ENCODE measurements around the gene CBX2. TPM values are rescaled to one million over a fixed set of nuclear protein-coding genes. Genes with fewer than 3 reads are reported as not detected.

The CBX2 gene
- total RNA-seq, 1 experiment from 2014 or later: 79.4 TPM

DNA sequence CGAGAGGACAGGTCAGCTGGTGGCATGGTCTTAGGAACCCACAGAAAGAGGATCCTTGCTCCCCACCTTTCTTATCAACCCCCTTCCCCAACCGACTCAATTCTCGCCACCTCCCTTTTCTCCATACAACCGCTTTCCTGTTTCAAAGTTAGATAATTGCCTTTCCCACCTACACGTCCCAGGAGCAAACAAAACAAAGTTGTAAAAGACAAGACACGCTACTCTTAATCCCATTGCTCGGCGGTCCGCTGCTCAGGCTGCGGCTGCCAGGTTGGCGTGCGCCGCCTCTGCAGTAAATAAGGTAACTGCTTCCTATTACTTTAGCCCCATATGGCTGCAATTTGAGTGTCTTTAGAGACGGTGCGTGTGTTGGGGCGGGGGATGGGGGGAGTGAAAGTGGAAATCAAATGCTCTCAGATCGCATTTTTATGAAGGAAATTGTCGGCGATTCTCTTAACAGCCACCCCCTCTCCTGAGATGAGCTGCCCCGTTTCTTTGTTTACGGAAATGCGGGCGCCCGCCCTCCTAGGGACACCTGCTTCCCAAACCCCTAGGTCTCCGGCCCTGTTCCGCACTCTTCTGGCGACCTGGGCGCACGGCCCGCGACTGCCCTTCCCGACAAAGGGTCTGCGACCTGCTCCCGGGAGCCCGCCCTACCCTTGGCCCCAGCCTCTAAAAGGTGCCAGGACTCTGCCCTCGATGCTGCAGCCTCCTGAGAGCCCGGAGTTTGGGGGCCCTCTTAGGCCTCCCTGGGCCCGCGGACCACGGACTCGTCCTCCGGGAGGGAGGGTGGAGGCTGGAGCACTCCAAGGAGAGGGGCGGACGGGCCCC lies 22.6 kb downstream of the CBX2 start:
- Mint-ChIP-seq H3K4me3 (peak overlapping the region; percentile 42 to 57), H3K27me3 (ENCODE audit: low read depth) (peaks cover 92% of the 10 kb centered on the region)
- peak overlapping the region; percentile 4 for H3K4me2 ChIP-seq (ENCODE audit: insufficient read depth, insufficient read length, low read length)

More for the DNA sequence above, 22.6 kb downstream of the CBX2 start:
- no peak overlapping the region for H3K9ac ChIP-seq (ENCODE audit: extremely low read depth, insufficient read length, low read length)
- H3K4me1 ChIP-seq (ENCODE audit: insufficient read depth, low read length): no peaks in the 10 kb centered on the region
- peak; percentile 93 for DNase-seq
- H2BK15ac ChIP-seq (ENCODE audit: low read depth, low read length): no peak overlapping the region
- H3T11ph ChIP-seq (ENCODE audit: low read length): no peak overlapping the region
- H3K18ac ChIP-seq (ENCODE audit: insufficient read length, low read depth, low read length): no peak overlapping the region
- no peak overlapping the region for H2AFZ ChIP-seq (ENCODE audit: low read length)
- H3K79me1 ChIP-seq (ENCODE audit: insufficient read depth, low read depth, low read length, poor library complexity, severe bottlenecking): no peaks in the 10 kb centered on the region
- no peak overlapping the region for H3K14ac ChIP-seq (ENCODE audit: insufficient read depth, low read length)
- Mint-ChIP-seq H3K27ac (no peak overlapping the region; a peak in 1 of 7 replicates), H3K9me3 (peaks cover 4 to 15% of the 10 kb centered on the region in 2 experiments; a peak in 4 of 5 replicates), H3K4me1 (peaks cover 40 to 54% of the 10 kb centered on the region in 2 experiments), H3K36me3 (ENCODE audit: insufficient read depth in 1 of 3, low read depth in 3 of 3) (peaks cover 0 to 1% (median 0%) of the 10 kb centered on the region in 3 experiments; a peak in 1 of 7 replicates)
- H2BK20ac ChIP-seq (ENCODE audit: low read depth, low read length, poor library complexity, severe bottlenecking): no peak overlapping the region
- no CpG with 5 or more reads among the region's 44 CpGs for WGBS (ENCODE audit: extremely low coverage, insufficient read length, low lambda C conversion rate)
- no peak overlapping the region for H2BK12ac ChIP-seq (ENCODE audit: insufficient read length, low read depth, low read length)
- H3K27me3 ChIP-seq (ENCODE audit: insufficient read depth, low read length): peaks cover 80% of the 10 kb centered on the region
- no peaks in the 10 kb centered on the region for H3K9me3 ChIP-seq (ENCODE audit: control insufficient read depth, low read depth, low read length)
- no peaks in the 10 kb centered on the region for H4K20me1 ChIP-seq (ENCODE audit: control insufficient read depth, insufficient read depth, insufficient read length)
- H3K4ac ChIP-seq (ENCODE audit: low read depth, low read length): no peak overlapping the region
- TF ChIP-seq CTCF (conservative IDR thresholded peaks at IDR 0.05): no peak
- H3K23ac ChIP-seq (ENCODE audit: insufficient read length, low read depth, low read length): no peak overlapping the region
- H2BK5ac ChIP-seq (ENCODE audit: insufficient read length, low read length): no peak overlapping the region
- no peak overlapping the region for H4K91ac ChIP-seq (ENCODE audit: insufficient read length, low read depth, low read length)
- H3K79me2 ChIP-seq (ENCODE audit: insufficient read depth, low read length): no peaks in the 10 kb centered on the region
- H2AK5ac ChIP-seq (ENCODE audit: insufficient read length, low read length): no peak overlapping the region
- H2BK120ac ChIP-seq (ENCODE audit: low read depth, low read length, poor library complexity, severe bottlenecking): no peak overlapping the region
- no peak overlapping the region for H3K27ac ChIP-seq (ENCODE audit: insufficient read length, low read depth, low read length)
- H3K23me2 ChIP-seq (ENCODE audit: insufficient read length, low read depth, low read length, poor library complexity, severe bottlenecking): peaks cover 12% of the 10 kb centered on the region
- no peak overlapping the region for H4K8ac ChIP-seq (replicated peaks; ENCODE audit: insufficient read length, low read depth, low read length)
- no peak overlapping the region for H4K5ac ChIP-seq (ENCODE audit: insufficient read length, low read depth, low read length)
- H3K56ac ChIP-seq (ENCODE audit: insufficient read length, low read depth, low read length): no peak overlapping the region
